Endodermal cell (in vitro differentiated cells): Measurements from ENCODE around the gene BBIP1. TPM values are rescaled to one million over a fixed set of nuclear protein-coding genes. Genes with fewer than 3 reads are reported as not detected.
A peak's percentile ranks its signal among the peaks of the same experiment; 100 is the strongest.

ENCODE experiments used
- DNase-seq: peaks from one replicate; pipeline ENCODE4 v3.0.0-alpha.2; 2017
- H3K27ac ChIP-seq: 2 replicates; pipeline ENCODE4 v1.5.1; 2013; ENCODE audit warnings: mild to moderate bottlenecking, low read depth, low read length, moderate library complexity
- H3K27me3 ChIP-seq: 2 replicates; pipeline ENCODE4 v1.6.1; 2013; ENCODE audit warnings: mild to moderate bottlenecking, low read length, moderate library complexity; ENCODE audit not compliant: insufficient read depth, control insufficient read depth, poor library complexity, severe bottlenecking
- H3K36me3 ChIP-seq: 2 replicates; pipeline ENCODE4 v1.7.0; 2013; ENCODE audit warnings: mild to moderate bottlenecking, low read length, moderate library complexity; ENCODE audit not compliant: control insufficient read depth, insufficient read depth
- H3K4me1 ChIP-seq: one replicate; pipeline ENCODE4 v1.7.0; 2013; ENCODE audit warnings: low read length; ENCODE audit not compliant: control insufficient read depth, insufficient read depth
- H3K4me3 ChIP-seq: 2 replicates; pipeline ENCODE4 v1.5.1; 2013; ENCODE audit warnings: mild to moderate bottlenecking, low read length, moderate library complexity
- H3K9ac ChIP-seq: 2 replicates; pipeline ENCODE4 v1.6.1; 2013; ENCODE audit warnings: mild to moderate bottlenecking, low read length, moderate library complexity; ENCODE audit not compliant: poor library complexity, severe bottlenecking; ENCODE audit errors: extremely low read depth
- H3K9me3 ChIP-seq: 2 replicates; pipeline ENCODE4 v1.6.1; 2013; ENCODE audit warnings: mild to moderate bottlenecking, low read length, moderate library complexity; ENCODE audit not compliant: control insufficient read depth
- H3K27ac Mint-ChIP-seq: 2 replicates; pipeline ENCODE4 v1.8.0; 2020; ENCODE audit warnings: mixed read lengths
- H3K27me3 Mint-ChIP-seq: 2 replicates; pipeline ENCODE4 v1.8.0; 2021; ENCODE audit warnings: mild to moderate bottlenecking, mixed read lengths; ENCODE audit not compliant: insufficient read depth
- H3K36me3 Mint-ChIP-seq: 2 replicates; pipeline ENCODE4 v1.8.0; 2020; ENCODE audit warnings: low read depth, mixed read lengths
- H3K4me1 Mint-ChIP-seq: 2 replicates; pipeline ENCODE4 v1.8.0; 2020; ENCODE audit warnings: mixed read lengths
- H3K4me3 Mint-ChIP-seq: 2 replicates; pipeline ENCODE4 v1.8.0; 2020; ENCODE audit warnings: mild to moderate bottlenecking, moderate library complexity, mixed read lengths
- H3K9me3 Mint-ChIP-seq: 2 replicates; pipeline ENCODE4 v1.8.0; 2020; ENCODE audit warnings: mild to moderate bottlenecking, mixed read lengths
- whole genome bisulfite sequencing, 2 experiments: methylation state at CpG; one replicate each; pipeline versions ENCODE4 v1.1.5 to v1.1.7; 2013; ENCODE audit warnings: missing lambda C conversion rate in 2 of 2, mixed read lengths in 1 of 2; ENCODE audit not compliant: insufficient coverage in 1 of 2, insufficient read length in 1 of 2; 5-methylcytosine and 5-hydroxymethylcytosine counted together
- total RNA-seq, 2 donors: library from RNA; stranded (reverse); fragmentation: NEBNext Ultra II Directional in 1 of 2; extraction: Animal tissue kit (Norgen Biotek cat#: 25700) in 1 of 2; gene quantifications; 2 replicates in 1 of 2; 3 replicates in 1 of 2; pipeline ENCODE4 v1.2.1, GENCODE V29; 2021
- TF ChIP-seq, protein P1 (sequence below): fragments of 200-600 bp; sonication (generic); conservative IDR thresholded peaks from 2 replicates; pipeline ENCODE4 v1.5.0; 2021; ENCODE audit warnings: antibody characterized with exemption, mild to moderate bottlenecking

The BBIP1 gene
- total RNA-seq, 2 donors from 2014 or later, result 27.6 to 32.8 TPM

DNA sequence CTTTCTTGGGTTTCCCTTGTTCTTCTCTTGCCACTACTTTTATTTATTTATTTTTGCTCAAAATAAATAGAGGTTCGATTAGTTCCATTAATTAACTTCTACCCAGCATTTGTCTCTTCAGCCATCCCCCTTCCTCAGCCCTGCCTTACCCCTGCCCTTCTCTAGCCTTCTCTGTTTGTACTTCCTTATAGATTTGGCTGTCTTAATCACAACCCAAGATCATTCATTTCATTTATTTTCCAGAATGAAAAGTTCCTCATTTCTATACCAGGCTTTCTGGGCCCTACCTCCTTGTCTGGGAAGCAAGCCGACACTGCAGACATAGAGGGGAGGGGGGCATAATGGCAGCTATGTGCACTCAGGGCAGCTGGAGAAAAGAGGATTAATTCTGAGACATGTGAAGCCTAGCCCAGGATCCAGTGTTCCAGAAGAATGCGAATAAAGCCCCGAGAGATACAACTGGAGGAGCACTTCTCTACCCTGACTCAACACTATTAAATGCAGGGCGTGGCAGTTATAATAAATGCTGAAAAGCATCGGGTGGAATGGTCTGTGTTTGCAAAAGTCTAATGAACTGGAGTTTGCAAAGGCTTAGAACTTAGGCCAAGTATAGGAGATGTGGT is 53.7 kb downstream of the BBIP1 start:
- Mint-ChIP-seq H3K9me3 (no peaks in the 10 kb centered on the region), H3K27me3 (no peaks in the 10 kb centered on the region), H3K4me1 (peaks cover 29% of the 10 kb centered on the region), H3K36me3 (no peaks in the 10 kb centered on the region), H3K27ac (no peak overlapping the region), H3K4me3 (no peak overlapping the region)
- TF ChIP-seq, protein P1, sequence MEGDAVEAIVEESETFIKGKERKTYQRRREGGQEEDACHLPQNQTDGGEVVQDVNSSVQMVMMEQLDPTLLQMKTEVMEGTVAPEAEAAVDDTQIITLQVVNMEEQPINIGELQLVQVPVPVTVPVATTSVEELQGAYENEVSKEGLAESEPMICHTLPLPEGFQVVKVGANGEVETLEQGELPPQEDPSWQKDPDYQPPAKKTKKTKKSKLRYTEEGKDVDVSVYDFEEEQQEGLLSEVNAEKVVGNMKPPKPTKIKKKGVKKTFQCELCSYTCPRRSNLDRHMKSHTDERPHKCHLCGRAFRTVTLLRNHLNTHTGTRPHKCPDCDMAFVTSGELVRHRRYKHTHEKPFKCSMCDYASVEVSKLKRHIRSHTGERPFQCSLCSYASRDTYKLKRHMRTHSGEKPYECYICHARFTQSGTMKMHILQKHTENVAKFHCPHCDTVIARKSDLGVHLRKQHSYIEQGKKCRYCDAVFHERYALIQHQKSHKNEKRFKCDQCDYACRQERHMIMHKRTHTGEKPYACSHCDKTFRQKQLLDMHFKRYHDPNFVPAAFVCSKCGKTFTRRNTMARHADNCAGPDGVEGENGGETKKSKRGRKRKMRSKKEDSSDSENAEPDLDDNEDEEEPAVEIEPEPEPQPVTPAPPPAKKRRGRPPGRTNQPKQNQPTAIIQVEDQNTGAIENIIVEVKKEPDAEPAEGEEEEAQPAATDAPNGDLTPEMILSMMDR, result no peak
- Histone ChIP-seq H3K4me1 (peaks cover 6% of the 10 kb centered on the region), H3K9me3 (no peaks in the 10 kb centered on the region), H3K27ac (peak overlapping the region; percentile 6), H3K4me3 (no peak overlapping the region), H3K27me3 (no peaks in the 10 kb centered on the region), H3K9ac (no peak overlapping the region), H3K36me3 (no peaks in the 10 kb centered on the region)
- DNase-seq, result no peak
- WGBS, 2 experiments, result 79 to 90% methylated on average over 5 to 6 of the region's 6 CpGs

DNA sequence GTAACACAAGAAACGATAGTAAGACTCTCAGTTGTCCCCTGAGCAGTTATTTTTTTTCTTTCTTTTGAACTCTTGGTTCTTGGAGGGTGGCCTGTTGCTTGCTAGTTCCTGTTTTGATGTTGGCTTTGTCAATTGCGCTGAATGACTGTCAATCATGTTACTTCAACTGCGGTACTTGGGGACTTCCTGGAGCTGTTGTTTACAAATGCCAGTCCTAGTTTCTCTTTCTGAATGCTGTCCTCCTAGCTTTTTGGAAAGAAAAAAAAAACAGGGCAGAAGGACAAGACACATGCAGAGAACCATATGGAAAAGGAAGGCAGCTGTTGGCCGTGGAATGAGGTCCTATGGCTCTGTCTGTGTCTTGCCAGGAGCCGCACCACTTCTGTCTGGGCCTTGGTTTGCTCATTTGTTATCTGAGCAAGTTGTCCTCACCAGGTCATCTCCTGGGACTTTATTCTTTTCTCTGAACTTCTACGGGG is 54.3 kb downstream of the BBIP1 start:
- Mint-ChIP-seq H3K27ac (no peak overlapping the region), H3K27me3 (no peaks in the 10 kb centered on the region), H3K4me1 (peaks cover 35% of the 10 kb centered on the region), H3K9me3 (no peaks in the 10 kb centered on the region), H3K36me3 (no peaks in the 10 kb centered on the region), H3K4me3 (no peak overlapping the region)
- DNase-seq, result no peak
- Histone ChIP-seq H3K9ac (no peak overlapping the region), H3K4me3 (no peak overlapping the region), H3K27me3 (no peaks in the 10 kb centered on the region), H3K27ac (peak overlapping the region; percentile 35), H3K9me3 (no peaks in the 10 kb centered on the region), H3K4me1 (peaks cover 6% of the 10 kb centered on the region), H3K36me3 (no peaks in the 10 kb centered on the region)
- 59 to 90% methylated on average over 5 to 6 of the region's 6 CpGs for WGBS, 2 experiments
- TF ChIP-seq, protein P1, result no peak

DNA sequence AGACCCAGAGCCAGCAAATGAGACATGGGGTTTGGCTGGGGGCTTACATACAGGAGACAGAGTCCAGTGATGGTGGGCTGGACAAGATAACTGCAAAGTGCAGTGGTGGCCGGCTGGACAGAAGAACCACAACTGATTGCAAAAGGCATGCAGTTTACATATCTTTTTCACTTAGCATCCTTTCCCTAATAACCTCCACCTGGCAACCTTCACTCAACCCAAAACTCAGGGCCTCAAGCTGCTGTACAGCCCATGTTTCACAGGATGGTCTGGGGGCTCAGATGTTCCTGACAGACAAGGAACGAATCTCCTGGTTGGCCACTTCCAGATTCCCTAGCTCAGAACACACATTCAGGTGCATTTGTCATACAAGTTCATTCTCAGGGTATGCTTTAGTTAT is 55.0 kb downstream of the BBIP1 start:
- H3K27me3 ChIP-seq, result no peaks in the 10 kb centered on the region
- H3K4me3 ChIP-seq, result no peak overlapping the region
- no peaks in the 10 kb centered on the region for H3K36me3 ChIP-seq
- no peaks in the 10 kb centered on the region for H3K9me3 ChIP-seq
- TF ChIP-seq, protein P1, result no peak
- no peaks in the 10 kb centered on the region for H3K36me3 Mint-ChIP-seq
- no peak overlapping the region for H3K9ac ChIP-seq
- H3K4me1 ChIP-seq, result peaks cover 11% of the 10 kb centered on the region
- H3K27ac Mint-ChIP-seq, result no peak overlapping the region
- no peak for DNase-seq
- peaks cover 39% of the 10 kb centered on the region for H3K4me1 Mint-ChIP-seq
- WGBS, 2 experiments, result 98 to 100% methylated on average over 1 to 2 of the region's 2 CpGs
- no peaks in the 10 kb centered on the region for H3K27me3 Mint-ChIP-seq
- no peaks in the 10 kb centered on the region for H3K9me3 Mint-ChIP-seq
- H3K4me3 Mint-ChIP-seq, result no peak overlapping the region
- no peak overlapping the region for H3K27ac ChIP-seq
